ENCODE data around the gene CTNND1.

The CTNND1 gene

GRCh38 chr11:57761301-57762234, at the start of gene CTNND1 (continued):
- TF ChIP-seq FEZF1 (tag by site-specific recombination; IDR thresholded peaks at IDR 0.05): no peak
- no peak for TF ChIP-seq ZNF580 (tag by site-specific recombination; IDR thresholded peaks at IDR 0.05)
- 0 out of 2 replicates have a peak, but pooled peaks have one; percentile 25 for TF ChIP-seq ZNF76 (tag by site-specific recombination; IDR thresholded peaks at IDR 0.05; ENCODE audit: borderline replicate concordance, low read depth)
- TF ChIP-seq ZBTB11 (tag by site-specific recombination; conservative IDR thresholded peaks at IDR 0.05; ENCODE audit: low read depth): 0 out of 2 replicates have a peak, but pooled peaks have one; percentile 35
- TF ChIP-seq GLI2 (tag by site-specific recombination; IDR thresholded peaks at IDR 0.05; ENCODE audit: borderline replicate concordance, low read depth): no peak
- TF ChIP-seq ZNF311 (tag by site-specific recombination; IDR thresholded peaks at IDR 0.05; ENCODE audit: borderline replicate concordance): no peak
- TF ChIP-seq SP2 (tag by site-specific recombination; IDR thresholded peaks at IDR 0.05): peak; percentile 45
- no peak for TF ChIP-seq ZNF280D (tag by site-specific recombination; IDR thresholded peaks at IDR 0.05)
- TF ChIP-seq PRDM10 (tag by site-specific recombination; IDR thresholded peaks at IDR 0.05): peak; percentile 77
- TF ChIP-seq PRDM4 (tag by site-specific recombination; IDR thresholded peaks at IDR 0.05): no peak
- 0 out of 2 replicates have a peak, but pooled peaks have one; percentile 22 for TF ChIP-seq ZNF335 (tag by site-specific recombination; conservative IDR thresholded peaks at IDR 0.05)
- TF ChIP-seq ZNF624 (tag by site-specific recombination; IDR thresholded peaks at IDR 0.05): no peak
- TF ChIP-seq KLF1 (tag by site-specific recombination; IDR thresholded peaks at IDR 0.05): no peak
- no peak for TF ChIP-seq ZNF658 (tag by site-specific recombination; IDR thresholded peaks at IDR 0.05)
- TF ChIP-seq ZNF394 (tag by site-specific recombination; IDR thresholded peaks at IDR 0.05; ENCODE audit: borderline replicate concordance): no peak
- no peak for TF ChIP-seq ZNF292 (tag by site-specific recombination; IDR thresholded peaks at IDR 0.05; ENCODE audit: borderline replicate concordance, low read depth)
- no peak for TF ChIP-seq ZNF623 (tag by site-specific recombination; IDR thresholded peaks at IDR 0.05)
- TF ChIP-seq ZNF37A (tag by site-specific recombination; IDR thresholded peaks at IDR 0.05): no peak
- no peak for TF ChIP-seq ZNF221 (tag by site-specific recombination; IDR thresholded peaks at IDR 0.05; ENCODE audit: borderline replicate concordance)
- no peak for TF ChIP-seq ZNF155 (tag by site-specific recombination; IDR thresholded peaks at IDR 0.05)
- no peak for TF ChIP-seq ZNF610 (tag by site-specific recombination; IDR thresholded peaks at IDR 0.05; ENCODE audit: borderline replicate concordance)
- no peak for TF ChIP-seq ZBTB44 (tag by site-specific recombination; IDR thresholded peaks at IDR 0.05)
- peak; percentile 28; the same call in 1 of the 2 replicates for TF ChIP-seq ZXDB (tag by site-specific recombination; IDR thresholded peaks at IDR 0.05)
